SK-N-MC (cell line): ENCODE results near the gene DPYD.

Experiments used
- EZH2 ChIP-seq: fragments of 200-600 bp; sonication (generic); IDR thresholded peaks from one replicate; pipeline ENCODE4 v1.6.1; 2017; ENCODE audit warnings: antibody characterized with exemption
- FOXP2 ChIP-seq: optimal IDR thresholded peaks from 2 replicates; pipeline ENCODE3; 2011; ENCODE audit warnings: mild to moderate bottlenecking, moderate library complexity; ENCODE audit not compliant: insufficient read depth; ENCODE audit errors: extremely low read length, control extremely low read depth
- POLR2AphosphoS5 ChIP-seq: IDR thresholded peaks from 2 replicates; pipeline ENCODE4 v1.6.1; 2012; ENCODE audit warnings: mild to moderate bottlenecking, low read depth, low read length, borderline replicate concordance

DNA sequence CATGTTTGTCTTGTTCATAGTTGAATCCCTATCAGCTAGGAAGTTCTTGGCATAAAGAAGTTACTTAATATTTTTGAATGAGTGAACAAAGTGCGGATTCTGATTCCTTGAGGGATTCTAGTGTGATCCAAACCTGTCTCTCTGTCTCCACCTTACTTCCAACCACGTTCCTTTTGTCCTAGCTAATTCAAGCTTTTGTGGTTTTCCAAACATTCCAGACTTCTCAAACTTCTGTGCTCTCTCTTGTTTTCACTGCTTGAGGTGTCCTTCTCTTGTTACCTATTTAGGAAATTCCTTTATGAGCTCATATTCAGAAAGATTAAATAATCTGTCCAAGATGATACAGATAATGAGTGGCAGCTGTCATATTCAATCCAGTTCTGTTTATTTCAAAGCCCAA lies 846.1 kb downstream of the DPYD start:
- no peak for TF ChIP-seq EZH2
- no peak for TF ChIP-seq POLR2AphosphoS5
- no peak for TF ChIP-seq FOXP2
